Suppressor macrophage treated with lipopolysaccharide for 1 hour (primary cell): ENCODE measurements around the gene GORASP2.

Experiments used
- DNase-seq, 3 donors: peaks; one replicate each; pipeline ENCODE4 v3.0.0-alpha.2; 2020 to 2022

GORASP2 gene

DNA sequence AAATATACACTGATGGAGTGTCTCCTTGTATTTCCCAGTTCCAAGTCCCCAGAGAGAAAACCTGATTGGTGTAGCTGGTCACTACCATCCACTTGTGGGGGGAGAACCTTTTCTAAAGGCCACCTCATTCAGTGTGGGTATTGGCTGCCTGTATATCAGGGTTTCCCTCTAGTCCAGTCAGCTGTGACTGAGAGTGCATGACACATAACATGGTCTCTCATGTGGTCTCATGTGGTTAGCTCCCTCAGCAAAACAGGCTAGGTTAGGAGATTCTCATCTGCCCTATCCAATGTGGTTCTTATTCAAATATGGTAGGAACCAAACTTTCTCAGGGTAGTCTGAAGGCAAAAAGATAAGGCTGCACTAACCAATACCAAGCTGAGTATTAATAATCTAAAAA lies 4.1 kb upstream of the GORASP2 start:
- DNase-seq = no peak

DNA sequence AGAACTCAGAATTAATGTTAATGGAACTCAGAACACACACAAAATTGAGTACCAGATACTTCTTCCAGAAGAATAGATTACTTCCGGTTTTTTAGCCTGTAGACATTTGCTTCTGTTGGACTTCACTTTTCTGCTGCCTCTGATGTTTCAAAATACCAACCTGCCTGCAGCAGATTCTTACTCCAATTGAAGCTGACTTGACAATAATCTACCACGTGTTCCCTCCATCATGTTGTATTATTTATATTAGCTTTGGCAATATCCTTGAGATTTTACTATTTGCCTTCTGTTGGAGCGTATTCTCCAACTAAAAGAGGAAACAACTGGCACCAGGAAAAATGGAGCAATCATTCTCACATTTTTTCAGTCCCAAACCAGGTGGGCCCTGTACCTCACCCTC lies 3.1 kb upstream of the GORASP2 start:
- no peak for DNase-seq

DNA sequence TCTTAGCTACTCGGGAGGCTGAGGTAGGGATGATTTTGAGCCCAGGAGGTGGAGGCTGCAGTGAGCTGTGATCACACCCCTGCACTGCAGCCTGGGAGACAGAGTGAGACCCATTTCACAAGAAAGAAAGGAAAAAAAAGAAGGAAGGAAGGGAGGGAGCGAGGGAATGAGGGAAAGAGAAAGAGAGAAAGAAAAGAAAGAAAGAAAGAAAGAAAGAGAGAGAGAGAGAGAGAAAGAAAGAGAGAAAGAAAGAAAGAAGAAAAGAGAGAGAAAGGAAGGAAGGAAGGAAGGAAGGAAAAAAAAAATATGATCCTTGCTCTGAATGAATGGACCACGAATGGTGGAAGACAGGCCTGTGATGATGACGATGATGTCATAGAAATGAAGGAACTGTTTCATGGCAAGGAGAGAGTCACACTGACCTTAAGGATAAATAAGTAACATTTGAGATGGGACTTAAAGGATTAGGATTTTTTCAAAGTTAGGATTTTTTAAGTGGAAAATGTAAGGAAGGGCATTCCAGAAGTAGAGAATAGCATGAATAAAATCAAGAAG lies 2.2 kb upstream of the GORASP2 start:
- DNase-seq = no peak

DNA sequence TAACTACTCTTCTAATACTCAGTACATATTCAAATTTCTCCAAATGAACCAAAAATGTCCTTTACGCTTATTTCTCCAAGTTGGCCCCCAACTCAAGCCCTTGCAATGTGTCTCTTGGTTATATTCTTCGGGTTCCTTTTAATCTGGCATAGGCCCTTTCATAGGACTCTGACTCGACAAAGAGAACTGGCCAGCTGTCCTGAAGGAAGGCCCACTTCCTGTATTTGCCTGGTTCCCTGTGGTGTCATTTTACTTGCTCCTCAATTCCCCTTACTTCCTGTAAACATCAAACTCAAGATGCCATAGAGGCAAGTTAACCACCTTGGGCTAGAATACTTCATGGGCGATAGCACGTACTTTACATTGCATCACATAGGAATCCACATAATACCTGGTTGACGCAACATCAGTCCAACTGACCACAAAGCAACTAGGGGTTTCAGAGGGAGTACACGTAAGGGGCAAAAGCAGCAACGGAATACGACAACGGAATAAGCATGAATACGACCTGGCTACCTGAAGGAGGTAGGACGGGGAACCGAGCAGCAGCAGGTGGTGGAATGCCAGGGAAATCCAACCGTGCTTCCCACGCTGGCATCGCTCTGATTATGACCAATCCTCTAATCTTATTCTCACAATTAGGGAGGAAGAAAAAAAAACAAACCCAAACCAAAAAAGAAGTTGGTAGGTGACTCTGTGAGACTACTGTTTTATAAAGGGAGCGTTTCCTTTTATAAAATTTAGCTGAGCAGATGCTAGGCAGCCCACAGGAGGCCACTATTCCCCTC lies 823 bp upstream of the GORASP2 start:
- DNase-seq = peak; percentile 20 to 35 (median 20)

DNA sequence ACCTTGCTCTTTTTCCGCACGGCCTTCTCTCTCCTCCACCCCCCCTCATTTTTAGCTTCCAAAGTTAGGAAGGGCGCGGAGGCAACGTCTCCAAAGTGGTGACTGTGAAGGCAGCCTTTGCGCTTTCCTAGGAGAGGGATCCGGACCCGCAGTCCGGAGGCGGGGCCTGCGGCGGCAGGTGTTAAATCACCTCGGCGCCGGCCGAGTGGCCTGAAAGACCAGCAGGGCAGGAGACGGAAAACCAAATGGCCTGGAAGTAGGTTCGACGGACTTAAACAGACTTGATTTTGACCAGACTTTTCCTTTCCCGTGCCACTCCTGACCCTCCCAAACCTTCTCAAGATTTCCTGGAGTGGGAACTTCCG lies 615 bp downstream of the GORASP2 start:
- peak in 2 of 3 donors; percentile 47 to 58 for DNase-seq

DNA sequence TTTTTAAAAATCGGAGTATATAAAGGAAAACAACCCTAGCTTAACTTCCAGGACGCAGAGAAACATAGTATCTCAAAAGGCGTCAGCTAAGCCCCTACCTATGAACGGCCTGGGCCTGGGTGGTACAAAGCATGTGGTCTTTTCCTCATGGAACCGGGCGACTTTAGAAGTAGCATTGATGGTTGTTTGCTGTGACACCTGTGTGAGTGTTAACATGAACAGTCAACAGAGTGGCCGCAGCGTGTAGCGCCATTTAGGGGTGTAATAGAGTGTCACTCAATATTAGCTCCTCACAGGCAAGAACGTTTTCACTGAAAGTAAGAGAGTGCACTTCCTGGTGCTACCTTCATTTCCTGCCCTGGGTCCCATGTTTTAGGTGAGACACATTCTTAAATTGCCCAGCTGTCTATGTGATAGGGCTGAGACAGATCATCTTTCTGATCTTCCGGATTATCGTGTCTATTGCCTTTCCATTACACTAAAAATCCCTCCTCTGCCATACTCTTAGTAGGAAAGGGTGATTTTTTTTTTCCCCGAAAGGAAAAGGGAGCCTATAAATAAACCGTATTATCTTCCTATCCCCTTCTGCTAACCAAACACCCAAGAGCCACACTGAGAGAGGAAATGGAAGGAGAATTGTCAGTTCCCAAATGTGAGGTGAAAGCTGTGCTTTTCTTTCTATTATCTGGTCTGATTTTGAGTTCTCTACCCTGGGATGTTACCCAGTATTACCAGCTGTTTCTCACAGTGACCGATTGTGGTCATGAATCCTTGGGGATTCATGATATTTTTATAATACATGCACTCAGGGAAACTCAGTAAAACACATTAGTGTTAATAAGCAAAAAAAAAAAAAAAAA lies 1.3 kb downstream of the GORASP2 start:
- DNase-seq = peak; percentile 21 to 34 (median 33)

DNA sequence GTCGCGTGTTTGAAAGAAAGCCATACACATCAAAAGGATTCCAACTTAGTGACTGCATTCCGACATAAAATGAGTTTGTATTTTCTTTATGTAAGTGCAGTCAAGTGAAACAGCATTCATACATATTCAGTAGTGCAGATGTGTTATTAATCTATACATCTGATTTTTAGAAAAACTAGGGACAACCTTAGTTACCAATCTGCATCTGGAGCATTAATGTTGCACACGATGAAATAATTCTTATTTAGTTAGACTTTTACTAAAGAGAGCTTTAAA lies 1.9 kb downstream of the GORASP2 start:
- no peak for DNase-seq

DNA sequence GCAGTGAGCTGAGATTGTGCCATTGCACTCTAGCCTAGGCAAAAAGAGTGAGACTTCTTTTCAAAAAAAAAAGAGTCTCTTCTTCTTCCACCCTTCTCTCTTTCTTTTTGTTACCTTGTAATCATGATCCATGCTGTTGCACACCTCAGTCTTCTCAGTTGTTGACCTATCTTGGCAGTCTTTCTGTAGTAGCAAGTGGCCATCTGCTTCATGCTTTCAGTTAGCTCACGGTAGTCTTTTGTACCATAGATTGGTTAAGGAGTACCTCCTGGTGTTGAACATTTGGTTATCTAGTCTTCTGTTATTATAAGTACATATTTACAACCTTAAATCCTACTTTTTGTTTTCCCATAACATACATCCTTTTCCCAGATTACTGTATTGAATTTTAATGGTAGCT lies 3.1 kb downstream of the GORASP2 start:
- DNase-seq = no peak

DNA sequence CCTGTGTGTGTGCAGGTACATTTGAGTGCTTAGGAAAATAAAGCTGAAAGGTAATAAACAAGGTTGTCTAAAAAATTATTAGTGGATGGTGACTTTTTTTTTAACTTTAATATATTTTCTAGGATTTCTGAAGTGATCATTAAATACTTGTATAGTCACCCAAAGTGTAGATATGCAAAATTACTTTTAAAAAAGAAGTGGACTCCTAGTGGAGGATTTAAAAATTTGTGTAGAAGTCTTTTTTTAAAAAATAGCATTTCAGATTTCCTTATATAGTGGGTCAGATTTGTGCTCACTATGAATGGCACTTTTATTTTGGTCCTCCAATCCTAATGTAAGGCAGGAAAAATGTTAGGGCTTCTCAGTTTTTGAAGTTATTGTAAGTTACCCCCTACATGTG lies 3.9 kb downstream of the GORASP2 start:
- peak in 1 of 3 donors; percentile 18 for DNase-seq

DNA sequence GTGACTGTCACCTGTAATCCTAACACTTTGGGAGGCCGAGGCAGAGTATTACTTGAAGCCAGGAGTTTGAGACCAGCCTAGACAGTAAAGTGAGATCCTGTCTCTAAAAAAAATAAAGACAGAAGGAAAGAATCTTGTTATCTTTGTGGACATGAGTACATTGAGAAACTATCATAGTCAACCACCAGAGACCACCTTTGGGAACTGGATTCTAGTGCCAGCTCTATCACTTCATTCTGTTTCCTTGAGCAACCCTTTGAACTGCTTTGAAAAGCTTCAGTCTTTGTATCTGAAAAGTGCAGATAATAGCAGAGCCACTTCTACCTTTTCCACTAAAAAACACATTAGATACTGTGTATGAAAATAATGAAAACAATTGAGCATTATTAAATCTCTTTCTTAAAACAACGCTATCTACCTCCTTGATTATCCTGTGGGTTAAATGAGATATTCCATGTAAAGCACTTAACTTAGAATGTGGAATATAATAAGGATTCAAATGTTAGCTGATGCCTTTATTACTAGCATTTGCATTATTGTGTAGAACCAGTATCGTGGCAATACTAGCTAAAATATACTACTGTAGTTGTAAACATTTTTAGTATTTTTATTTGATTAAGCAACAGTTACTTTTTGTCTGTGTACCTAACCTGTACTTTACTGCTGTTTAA lies 8.8 kb downstream of the GORASP2 start:
- DNase-seq = no peak

DNA sequence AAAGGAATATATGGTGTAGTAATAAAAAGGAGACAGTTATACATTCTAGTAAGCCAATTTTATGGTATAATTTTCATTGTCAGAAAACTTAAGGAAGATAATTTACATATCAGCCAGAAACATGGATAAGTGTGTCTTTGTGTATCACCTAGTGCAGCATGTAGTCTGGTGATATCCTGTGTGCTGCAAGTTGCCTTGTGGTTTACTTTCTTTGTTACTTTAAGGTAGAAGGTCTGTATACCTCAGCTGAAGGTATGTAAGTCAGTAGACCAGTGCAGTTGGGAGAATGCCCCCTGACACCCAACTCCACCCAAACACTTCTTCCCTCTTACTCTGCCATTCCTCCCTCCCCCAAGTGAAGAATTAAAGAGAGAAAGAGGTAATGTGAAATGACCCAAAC lies 11.0 kb downstream of the GORASP2 start:
- peak in 1 of 3 donors; percentile 5 for DNase-seq

DNA sequence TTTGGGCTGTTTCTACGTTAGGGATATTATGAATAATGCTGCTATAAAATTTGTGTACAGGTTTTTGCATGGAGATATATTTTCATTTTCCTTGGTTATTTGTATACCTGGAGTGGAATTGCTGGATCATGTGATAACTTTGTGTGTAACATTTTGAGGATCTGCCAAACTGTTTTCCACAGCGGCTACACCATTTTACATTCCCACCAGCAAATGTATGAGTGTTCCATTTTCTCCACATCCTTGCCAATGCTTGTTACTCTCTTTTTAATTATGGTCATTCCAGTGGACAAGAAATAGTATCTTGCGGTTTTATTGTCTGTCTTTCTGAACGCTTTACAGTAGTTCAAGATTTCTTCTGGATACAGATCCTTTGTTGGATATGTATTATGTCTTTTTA lies 13.6 kb downstream of the GORASP2 start:
- peak in 1 of 3 donors; percentile 16 for DNase-seq

DNA sequence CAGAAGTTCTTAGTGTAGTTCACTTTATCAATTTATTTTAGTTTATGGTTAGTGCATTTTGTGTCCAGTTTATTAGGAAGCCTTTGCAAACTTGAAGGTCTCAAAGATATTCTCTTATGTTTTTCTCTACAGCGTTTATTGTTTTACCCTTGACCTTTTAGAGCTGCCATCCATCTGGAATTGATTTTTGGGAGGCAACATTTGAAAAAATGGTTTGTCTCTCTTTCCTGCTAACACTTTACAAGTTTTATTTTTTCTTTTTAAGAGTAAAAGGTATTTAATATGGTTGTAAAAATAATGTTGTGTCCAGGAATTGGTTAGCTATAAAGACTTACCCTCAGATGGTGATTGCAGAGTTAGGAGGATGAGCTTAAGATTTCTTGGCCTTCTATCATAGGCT lies 14.0 kb downstream of the GORASP2 start:
- DNase-seq = peak in 1 of 3 donors; percentile 8

DNA sequence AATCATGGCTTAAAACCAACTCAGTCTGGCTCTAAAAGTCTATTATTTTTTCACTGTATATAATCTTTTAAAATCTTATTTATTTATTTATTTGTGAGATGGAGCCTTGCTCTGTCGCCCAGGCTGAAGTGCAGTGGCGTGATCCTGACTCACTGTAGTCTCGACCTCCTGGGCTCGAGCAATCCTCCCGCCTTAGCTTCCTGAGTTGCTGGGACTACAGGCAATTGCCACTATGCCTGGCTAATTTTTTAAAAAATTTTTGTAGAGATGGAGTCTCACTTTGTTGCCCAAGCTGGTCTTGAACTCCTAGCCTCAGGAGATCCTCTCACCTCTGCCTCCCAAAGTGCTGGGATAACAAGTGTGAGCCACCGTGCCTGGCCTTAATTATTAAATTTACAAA lies 14.5 kb downstream of the GORASP2 start:
- peak in 1 of 3 donors; percentile 17 for DNase-seq

DNA sequence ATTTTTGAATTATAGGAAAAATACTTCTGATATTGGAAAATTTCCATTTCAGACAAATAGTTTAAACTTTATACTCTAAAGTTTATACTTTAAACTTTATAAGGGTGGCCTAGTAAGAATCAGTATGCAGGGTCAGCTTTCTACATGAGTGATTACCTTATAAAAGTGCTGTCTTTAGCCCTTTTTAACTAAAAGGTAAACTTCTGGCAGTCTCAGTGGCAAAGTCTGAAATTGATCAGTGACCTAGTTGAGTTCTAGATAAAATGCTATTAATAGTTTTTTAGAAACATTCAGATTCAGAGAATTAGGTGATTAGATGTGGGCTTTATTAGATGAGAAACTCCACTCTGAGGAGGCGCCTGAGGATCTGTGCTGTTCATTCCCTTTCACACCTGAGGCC lies 15.5 kb downstream of the GORASP2 start:
- no peak for DNase-seq

DNA sequence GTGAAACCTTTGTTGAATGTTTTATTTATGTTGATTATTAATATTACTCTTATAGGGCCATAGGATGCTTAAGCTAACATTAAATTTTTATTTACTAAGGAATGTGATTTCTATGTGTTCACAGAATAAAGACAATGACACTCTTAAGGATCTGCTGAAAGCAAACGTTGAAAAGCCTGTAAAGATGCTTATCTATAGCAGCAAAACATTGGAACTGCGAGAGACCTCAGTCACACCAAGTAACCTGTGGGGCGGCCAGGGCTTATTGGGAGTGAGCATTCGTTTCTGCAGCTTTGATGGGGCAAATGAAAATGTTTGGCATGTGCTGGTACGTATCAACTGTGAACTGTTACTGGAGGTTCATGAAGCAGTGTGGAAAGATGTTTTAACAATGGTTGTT lies 20.4 kb downstream of the GORASP2 start:
- no peak for DNase-seq

DNA sequence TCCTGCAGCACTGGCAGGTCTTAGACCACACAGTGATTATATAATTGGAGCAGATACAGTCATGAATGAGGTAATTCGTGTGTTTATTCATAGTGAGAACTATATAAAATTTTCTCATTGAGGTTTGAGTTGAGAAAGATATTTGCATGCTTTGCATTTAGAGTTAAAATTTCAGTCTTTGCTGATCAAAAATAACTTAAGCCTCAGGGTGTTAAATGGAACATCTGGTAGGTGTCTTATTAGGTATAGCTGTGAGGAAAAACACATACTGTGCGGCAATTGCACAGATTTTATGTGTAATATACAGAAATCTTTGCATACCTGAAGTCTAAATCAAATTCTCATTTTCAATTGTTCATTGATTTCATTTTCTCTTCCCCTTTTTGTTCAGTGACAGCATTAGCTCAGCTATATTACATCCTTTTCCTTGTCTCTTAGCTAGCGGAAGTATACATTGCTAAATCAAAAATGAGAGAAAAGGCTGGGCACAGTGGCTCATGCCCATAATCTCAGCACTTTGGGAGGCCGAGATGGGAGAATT lies 21.2 kb downstream of the GORASP2 start:
- peak; percentile 62 to 85 (median 75) for DNase-seq

DNA sequence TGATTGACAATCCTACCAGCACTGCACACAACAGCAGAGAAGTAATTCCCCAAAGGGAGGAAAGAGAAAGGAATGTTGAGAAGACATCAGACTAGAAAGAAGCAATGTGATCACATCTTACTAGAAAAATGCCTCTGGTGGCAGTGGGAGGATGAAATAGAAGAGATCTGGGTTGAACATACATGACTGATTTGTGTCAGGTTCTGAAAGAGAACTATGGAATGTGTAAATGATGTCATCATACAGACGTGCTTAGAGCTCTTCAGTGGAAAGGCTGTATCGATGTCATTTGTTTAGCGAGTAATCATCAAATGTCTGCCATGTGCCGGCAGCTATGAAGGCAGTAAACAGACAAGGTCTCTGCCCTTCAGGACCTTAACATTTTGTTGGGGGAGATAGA lies 24.9 kb downstream of the GORASP2 start:
- DNase-seq = no peak

DNA sequence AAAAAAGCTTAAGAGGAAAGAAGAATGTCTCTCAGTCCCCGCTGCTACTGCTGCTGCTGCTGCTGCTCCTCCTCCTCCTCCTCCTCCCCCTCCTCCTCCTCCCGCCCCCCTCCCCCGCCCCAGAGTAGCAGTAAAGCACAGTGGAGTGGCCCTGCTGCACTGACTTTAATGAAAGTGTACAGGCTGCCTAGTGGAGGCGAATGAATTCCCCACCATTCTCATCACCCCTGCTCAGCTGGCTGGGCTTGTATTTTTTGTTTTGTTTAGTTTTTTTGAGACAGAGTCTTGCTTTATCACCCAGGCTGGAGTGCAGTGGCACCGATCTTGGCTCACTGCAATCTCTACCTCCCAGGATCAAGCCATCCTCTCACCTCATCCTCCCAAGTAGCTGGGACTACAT lies 34.3 kb downstream of the GORASP2 start:
- no peak for DNase-seq

DNA sequence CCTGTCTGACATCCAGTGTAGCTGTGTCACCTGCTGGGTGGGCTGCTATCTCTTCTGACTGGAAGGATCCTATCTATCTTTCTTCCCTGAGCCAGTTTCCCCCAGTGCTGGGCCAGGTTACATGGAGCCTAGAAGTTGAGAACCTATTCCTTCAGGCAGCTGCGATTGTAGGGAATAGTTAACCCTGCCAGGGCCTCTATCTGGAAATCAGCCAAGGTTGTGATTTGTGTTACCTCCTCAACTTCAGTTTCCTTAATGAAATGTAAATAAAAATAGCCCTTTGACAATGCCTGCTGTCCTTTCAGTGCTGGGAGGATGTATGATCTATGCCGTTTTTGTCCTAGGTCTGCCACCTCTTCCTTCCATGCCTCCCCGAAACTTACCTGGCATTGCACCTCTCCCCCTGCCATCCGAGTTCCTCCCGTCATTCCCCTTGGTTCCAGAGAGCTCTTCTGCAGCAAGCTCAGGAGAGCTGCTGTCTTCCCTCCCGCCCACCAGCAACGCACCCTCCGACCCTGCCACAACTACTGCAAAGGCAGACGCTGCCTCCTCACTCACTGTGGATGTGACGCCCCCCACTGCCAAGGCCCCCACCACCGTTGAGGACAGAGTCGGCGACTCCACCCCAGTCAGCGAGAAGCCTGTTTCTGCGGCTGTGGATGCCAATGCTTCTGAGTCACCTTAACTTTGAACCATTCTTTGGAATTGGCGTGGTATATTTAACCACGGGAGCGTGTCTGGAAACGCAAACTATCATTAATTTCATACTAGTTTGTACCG lies 36.6 kb downstream of the GORASP2 start:
- DNase-seq = no peak

DNA sequence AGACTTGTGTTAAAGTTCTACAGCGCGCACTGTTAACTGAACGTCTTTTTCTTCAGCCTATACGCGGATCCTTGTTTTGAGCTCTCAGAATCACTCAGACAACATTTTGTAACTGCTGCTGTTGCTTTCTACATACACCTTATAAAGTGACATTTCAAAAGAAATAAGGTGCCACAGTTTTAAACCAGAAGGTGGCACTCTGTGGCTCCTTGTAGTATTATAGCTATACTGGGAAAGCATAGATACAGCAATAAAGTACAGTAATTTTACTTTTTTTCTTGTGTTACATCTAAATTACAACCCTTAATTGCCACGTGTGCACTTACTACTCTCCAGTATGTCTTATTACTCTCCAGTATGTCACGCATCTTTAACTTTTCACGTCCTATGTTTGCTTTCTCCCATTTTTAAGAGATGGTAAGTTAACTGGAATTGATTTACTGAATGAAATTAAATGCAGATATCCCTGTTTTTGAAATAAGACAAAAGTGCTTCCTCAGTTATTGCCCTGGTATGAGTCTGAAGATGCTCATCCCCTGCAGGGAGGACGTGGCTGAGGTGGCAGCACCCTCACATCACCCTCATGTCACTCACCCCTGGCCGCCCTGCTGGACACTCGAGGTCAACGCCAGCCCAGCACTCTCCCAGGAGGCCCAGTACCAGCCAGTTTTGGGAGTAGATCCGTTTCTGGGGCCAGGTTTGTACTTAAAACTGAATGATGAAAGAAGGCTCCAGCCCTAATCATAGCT lies 37.8 kb downstream of the GORASP2 start:
- DNase-seq = peak in 2 of 3 donors; percentile 14 to 22

DNA sequence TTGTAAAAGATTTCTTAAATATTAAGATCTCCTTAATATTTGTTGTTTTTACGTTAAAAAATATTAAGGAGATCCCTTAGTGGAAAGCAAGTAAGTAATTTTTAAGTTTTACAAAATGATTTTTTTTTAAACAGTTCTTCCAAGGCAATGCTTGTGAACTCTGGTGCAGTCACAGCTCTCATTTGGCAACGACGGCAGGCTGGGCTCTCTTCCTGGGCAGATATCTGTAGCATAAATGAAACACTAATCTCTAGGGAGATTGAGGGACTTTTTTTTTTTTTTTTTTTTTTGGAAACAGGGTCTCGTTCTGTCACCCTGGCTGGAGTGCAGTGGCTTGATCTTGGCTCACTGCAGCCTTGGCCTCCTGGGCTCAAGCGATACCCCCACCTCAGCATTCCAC lies 38.5 kb downstream of the GORASP2 start:
- DNase-seq = no peak
